Astrocyte (in vitro differentiated cells and primary cell): ENCODE measurements around the gene CBLL1.

ENCODE experiments used
- CTCF ChIP-seq: IDR thresholded peaks from 2 replicates; pipeline ENCODE4 v1.5.1; 2011; ENCODE audit warnings: low read depth, mild to moderate bottlenecking, inconsistent platforms, low read length, moderate library complexity; ENCODE audit not compliant: insufficient read depth
- EZH2 ChIP-seq: IDR thresholded peaks from 2 replicates; pipeline ENCODE4 v1.6.1; 2012; ENCODE audit warnings: mild to moderate bottlenecking, low read length, inconsistent platforms; ENCODE audit not compliant: insufficient read depth

- TF ChIP-seq CTCF, result no peak
- TF ChIP-seq EZH2, result no peak
These were observed 33.8 kb downstream of the CBLL1 start for GRCh38 chr7:107777702-107778101.
